ENCODE data around the gene SBF2.

GRCh38 chr11:9738116-9738515, 555.9 kb downstream of the SBF2 start:
- TF ChIP-seq SP1 (IDR thresholded peaks at IDR 0.05) (no peak), SP1 (CRISPR knock-in tag; IDR thresholded peaks at IDR 0.05) (no peak), UBTF (CRISPR knock-in tag; IDR thresholded peaks at IDR 0.05) (no peak), ZNF143 (CRISPR knock-in tag; IDR thresholded peaks at IDR 0.05) (no peak), CTCF (CRISPR knock-in tag; IDR thresholded peaks at IDR 0.05) (no peak), HMG20B (CRISPR knock-in tag; conservative IDR thresholded peaks at IDR 0.05) (no peak), PHF20 (CRISPR knock-in tag; IDR thresholded peaks at IDR 0.05) (no peak), ZNF274 (CRISPR knock-in tag; IDR thresholded peaks at IDR 0.05) (no peak), HNF1A (IDR thresholded peaks at IDR 0.05; ENCODE audit: low read depth) (no peak), HNF1A (CRISPR knock-in tag; IDR thresholded peaks at IDR 0.05; ENCODE audit: borderline replicate concordance) (no peak)
